SH-SY5Y (cell line): ENCODE results near the gene ACOT13.

ENCODE experiments used
- GATA2 ChIP-seq: IDR thresholded peaks from 2 replicates; pipeline ENCODE4 v1.6.1; 2011; ENCODE audit warnings: mild to moderate bottlenecking, low read depth, low read length
- GATA3 ChIP-seq: IDR thresholded peaks from 2 replicates; pipeline ENCODE4 v1.6.1; 2011; ENCODE audit warnings: low read depth, mild to moderate bottlenecking, low read length, moderate library complexity

GRCh38 chr6:24710519-24711303 is 43.8 kb downstream of the ACOT13 start:
- TF ChIP-seq GATA2 (no peak), GATA3 (no peak)
